Small intestine (tissue), 7 donors: ENCODE results near the gene CAMKMT. TPM values are rescaled to one million over a fixed set of nuclear protein-coding genes. Genes with fewer than 3 reads are reported as not detected.
A peak's percentile ranks its signal among the peaks of the same experiment; 100 is the strongest.

ENCODE experiments used
- DNase-seq, 2 donors: peaks; one replicate each; pipeline versions ENCODE4 v3.0.0 to v3.0.0-alpha.2; 2013
- FAIRE-seq: peaks from 2 replicates; lab custom pipeline; 2012; peaks lifted over from hg19 to GRCh38; lab: Jason Lieb, UNC
- H3K27ac ChIP-seq, 3 donors: one replicate each; pipeline ENCODE4 v1.5.1; 2013; ENCODE audit warnings: low read length in 2 of 3, mild to moderate bottlenecking in 2 of 3, control low read depth in 1 of 3, inconsistent platforms in 1 of 3, low read depth in 1 of 3, moderate library complexity in 1 of 3
- H3K27me3 ChIP-seq, 3 donors: one replicate each; pipeline ENCODE4 v1.6.1; 2013; ENCODE audit warnings: low read length in 3 of 3, inconsistent platforms in 1 of 3; ENCODE audit not compliant: control insufficient read depth in 3 of 3, insufficient read depth in 3 of 3
- H3K36me3 ChIP-seq, 3 donors: one replicate each; pipeline ENCODE4 v1.6.1; 2013; ENCODE audit warnings: low read length in 3 of 3, inconsistent platforms in 1 of 3, low read depth in 1 of 3, mild to moderate bottlenecking in 1 of 3, moderate library complexity in 1 of 3; ENCODE audit not compliant: control insufficient read depth in 3 of 3, insufficient read depth in 2 of 3
- H3K4me1 ChIP-seq, 3 donors: one replicate each; pipeline ENCODE4 v1.6.1; 2013; ENCODE audit warnings: low read length in 2 of 3, inconsistent platforms in 1 of 3, low read depth in 1 of 3, mild to moderate bottlenecking in 1 of 3, moderate library complexity in 1 of 3; ENCODE audit not compliant: control insufficient read depth in 3 of 3, insufficient read depth in 2 of 3
- H3K4me3 ChIP-seq, 3 donors: one replicate each; pipeline ENCODE4 v1.5.1; 2013; ENCODE audit warnings: low read length in 3 of 3, control low read depth in 1 of 3, inconsistent platforms in 1 of 3, low read depth in 1 of 3, mild to moderate bottlenecking in 1 of 3, moderate library complexity in 1 of 3
- H3K9me3 ChIP-seq, 2 donors: one replicate each; pipeline ENCODE4 v1.6.1; 2013; ENCODE audit warnings: low read depth in 1 of 2, low read length in 1 of 2; ENCODE audit not compliant: control insufficient read depth in 2 of 2, insufficient read depth in 1 of 2
- WGBS, 3 donors: extraction: QIAGEN DNeasy Blood & Tissue Kit; methylation state at CpG; one replicate each; pipeline ENCODE4 v1.1.7; 2013; 5-methylcytosine and 5-hydroxymethylcytosine counted together
- polyA plus RNA-seq, 4 donors: library from polyadenylated mRNA; stranded (reverse) in 3 of 4; unstranded in 1 of 4; fragments of 200-250 nt in 3 of 4; fragments of 120-200 nt in 1 of 4; gene quantifications; one replicate each; pipeline versions ENCODE4 v1.2.1 to v1.2.3, GENCODE V29; 2013
- donor health status: healthy with polysubstance abuse.
- donor health status: control.
- donor health status: control.
- donor health status: Bipolar disorder and iron deficiency.
- donor health status: healthy.

CAMKMT gene
- polyA plus RNA-seq, 4 donors = 3.5 to 9.6 (median 6.9) TPM

DNA sequence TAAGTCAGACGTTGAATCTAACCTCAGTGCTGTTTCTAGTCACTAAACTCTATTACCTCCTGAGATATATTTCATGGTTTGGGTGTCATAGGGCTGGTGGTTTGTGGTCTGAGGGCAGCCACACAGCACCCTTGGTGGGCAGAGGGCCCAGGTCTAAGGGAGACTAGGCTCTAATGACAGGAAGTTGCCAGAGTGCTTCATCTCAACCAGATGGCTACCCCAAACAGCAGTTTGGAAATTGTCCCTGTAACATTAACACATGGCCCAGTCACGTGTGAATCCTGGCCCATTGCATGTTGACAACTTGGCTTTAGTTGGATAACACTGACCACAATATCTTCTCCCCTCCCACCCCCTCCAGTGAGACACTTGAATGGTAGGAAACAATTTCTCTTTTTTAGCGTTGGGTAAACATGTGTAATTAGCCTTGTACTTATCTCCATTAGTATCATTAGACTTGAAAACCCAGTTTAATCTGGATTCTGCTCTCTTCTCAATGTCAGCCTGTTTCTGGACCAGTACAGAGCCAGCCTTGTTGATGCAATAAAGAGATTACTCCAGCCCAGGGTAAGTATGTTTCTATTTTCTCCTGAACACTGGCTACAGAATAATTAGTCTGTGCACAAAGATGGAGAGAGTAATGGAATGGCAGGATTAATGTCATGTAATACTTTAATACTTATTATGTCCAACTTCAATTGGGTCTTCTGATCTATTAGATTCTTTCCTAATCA lies 392.0 kb downstream of the CAMKMT start:
- DNase-seq = peak in 1 of 2 donors; percentile 3
- FAIRE-seq = no peak
- WGBS, 3 donors = 41 to 77% (median 70%) methylated on average over 3 of the region's 3 CpGs
- H3K27ac ChIP-seq = no peak overlapping the region
- H3K4me3 ChIP-seq = no peak overlapping the region
- H3K9me3 ChIP-seq = no peaks in the 10 kb centered on the region
- no peaks in the 10 kb centered on the region for H3K4me1 ChIP-seq
- H3K36me3 ChIP-seq = peaks cover 0 to 3% (median 0%) of the 10 kb centered on the region in 3 donors
- H3K27me3 ChIP-seq = no peaks in the 10 kb centered on the region

DNA sequence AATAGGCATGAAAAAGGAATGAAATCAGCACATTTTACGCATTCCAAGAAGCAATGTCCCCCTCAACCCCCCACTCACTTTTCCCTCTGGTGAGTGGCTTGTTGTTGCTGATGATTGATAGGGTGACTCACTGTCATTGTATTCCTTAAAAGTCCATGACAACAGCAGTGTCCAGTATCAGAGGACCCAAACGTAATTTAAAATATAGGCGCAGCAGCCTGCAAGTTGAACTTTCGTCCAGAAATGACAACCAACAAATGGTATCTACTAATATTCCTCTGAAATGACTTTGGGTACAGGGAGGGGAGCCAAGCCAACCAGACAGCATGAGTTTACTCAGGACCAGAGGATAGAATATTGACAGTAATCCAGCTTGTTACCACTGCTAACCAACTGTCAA lies 396.8 kb downstream of the CAMKMT start:
- Histone ChIP-seq H3K27ac (no peak overlapping the region), H3K27me3 (no peaks in the 10 kb centered on the region), H3K4me3 (no peak overlapping the region), H3K4me1 (no peaks in the 10 kb centered on the region), H3K9me3 (no peaks in the 10 kb centered on the region), H3K36me3 (no peaks in the 10 kb centered on the region)
- DNase-seq (no peak), FAIRE-seq (no peak)
- 92 to 95% (median 94%) methylated on average over 4 of the region's 4 CpGs for WGBS, 3 donors

DNA sequence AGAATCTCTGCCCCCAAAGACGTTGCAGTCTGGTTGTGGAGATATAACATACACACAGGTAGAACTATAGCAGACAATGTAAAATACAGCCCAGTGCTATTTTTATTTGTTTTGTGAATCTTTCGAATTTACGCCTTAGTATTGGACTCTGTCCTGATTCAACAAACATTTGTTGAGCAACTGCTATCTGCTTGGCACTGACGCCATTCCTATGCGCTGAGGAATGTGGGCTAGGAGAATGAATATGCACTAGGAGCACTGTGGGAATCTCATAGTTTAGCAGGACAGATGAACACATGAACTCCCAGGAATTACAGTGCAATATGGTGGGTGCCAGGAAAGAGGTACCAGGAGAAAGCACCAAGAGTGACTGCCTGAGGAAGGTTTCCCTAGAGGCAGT lies 398.1 kb downstream of the CAMKMT start:
- Histone ChIP-seq H3K27me3 (no peaks in the 10 kb centered on the region), H3K36me3 (no peaks in the 10 kb centered on the region), H3K4me3 (no peak overlapping the region), H3K4me1 (no peaks in the 10 kb centered on the region), H3K9me3 (no peaks in the 10 kb centered on the region), H3K27ac (no peak overlapping the region)
- WGBS, 3 donors = 87 to 91% (median 89%) methylated on average over 5 of the region's 5 CpGs
- FAIRE-seq (no peak), DNase-seq (no peak)

DNA sequence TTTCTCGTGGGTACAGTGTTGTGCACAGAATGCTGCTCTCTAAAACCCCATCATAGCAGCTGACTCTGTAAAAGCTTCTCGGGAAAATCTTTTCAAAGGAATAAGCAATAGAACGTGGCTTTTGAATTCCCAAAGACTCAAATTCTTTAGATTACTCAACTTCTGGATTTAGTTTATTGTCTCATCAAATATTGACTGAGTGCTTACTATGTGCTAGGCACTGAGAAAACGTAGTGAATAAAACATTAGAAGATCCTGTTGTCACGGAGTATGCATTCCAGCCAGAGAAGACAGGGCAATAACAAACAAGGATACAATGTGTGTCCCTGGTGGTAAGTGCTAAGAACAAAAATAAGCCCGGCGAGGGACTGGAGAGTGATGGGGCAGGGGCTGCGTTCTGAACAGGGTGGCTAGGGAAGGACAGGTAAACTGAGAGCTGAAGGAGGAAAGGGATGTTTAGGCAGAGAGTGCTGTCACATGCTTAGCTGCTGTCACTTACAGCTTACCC lies 401.6 kb downstream of the CAMKMT start:
- Histone ChIP-seq H3K36me3 (no peaks in the 10 kb centered on the region), H3K27ac (no peak overlapping the region), H3K4me3 (no peak overlapping the region), H3K9me3 (no peaks in the 10 kb centered on the region), H3K27me3 (peaks cover 0 to 10% (median 5%) of the 10 kb centered on the region in 3 donors), H3K4me1 (no peaks in the 10 kb centered on the region)
- FAIRE-seq (no peak), DNase-seq (no peak)
- WGBS, 3 donors = 73 to 82% (median 82%) methylated on average over 8 of the region's 8 CpGs

DNA sequence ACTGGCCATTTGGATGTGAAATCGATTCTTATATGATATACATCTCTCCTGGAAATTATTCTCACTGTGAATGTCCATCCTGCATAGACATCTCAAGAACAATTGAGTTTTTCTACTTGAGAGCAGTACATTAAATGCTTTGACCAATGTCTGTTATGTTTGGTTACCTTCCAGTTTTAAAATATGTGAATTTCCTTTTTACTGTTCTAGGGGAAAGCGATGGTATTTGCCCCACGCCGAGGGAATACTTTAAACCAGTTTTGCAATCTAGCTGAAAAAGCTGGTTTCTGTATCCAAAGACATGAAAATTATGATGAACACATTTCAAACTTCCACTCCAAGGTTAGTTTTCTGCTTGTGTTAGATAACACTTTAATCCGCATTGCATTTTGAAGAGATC lies 404.5 kb downstream of the CAMKMT start:
- Histone ChIP-seq H3K4me3 (no peak overlapping the region), H3K9me3 (no peaks in the 10 kb centered on the region), H3K27ac (no peak overlapping the region), H3K4me1 (peaks cover 0 to under 1% (median 0%) of the 10 kb centered on the region in 3 donors), H3K36me3 (no peaks in the 10 kb centered on the region), H3K27me3 (peaks cover 0 to 17% (median 5%) of the 10 kb centered on the region in 3 donors)
- WGBS, 3 donors = 92 to 97% (median 94%) methylated on average over 5 of the region's 5 CpGs
- DNase-seq = no peak
- no peak for FAIRE-seq

DNA sequence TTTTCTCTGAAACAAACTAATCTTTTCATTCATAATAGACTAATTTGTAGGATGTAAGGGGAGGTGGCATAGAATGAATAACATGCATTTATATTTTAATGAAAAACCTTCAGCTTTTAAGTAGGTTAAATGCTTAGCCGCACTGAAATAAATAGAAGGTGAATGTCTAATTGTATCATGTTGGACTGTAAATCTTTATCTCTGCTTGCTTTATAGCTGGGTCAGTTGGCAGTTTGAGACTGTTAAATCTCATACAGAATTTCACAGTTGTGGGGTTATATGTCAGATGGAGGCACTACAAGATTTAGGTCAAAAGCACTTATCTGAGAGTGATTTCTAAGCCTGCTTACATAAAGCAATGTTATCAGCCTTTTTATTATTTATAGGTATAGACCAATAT lies 405.0 kb downstream of the CAMKMT start:
- Histone ChIP-seq H3K9me3 (no peaks in the 10 kb centered on the region), H3K4me3 (no peak overlapping the region), H3K27ac (no peak overlapping the region), H3K27me3 (peaks cover 0 to 17% (median 5%) of the 10 kb centered on the region in 3 donors), H3K36me3 (no peaks in the 10 kb centered on the region), H3K4me1 (peaks cover 0 to 3% (median 0%) of the 10 kb centered on the region in 3 donors)
- WGBS, 3 donors = 90 to 100% (median 96%) methylated on average over 1 of the region's 1 CpG
- FAIRE-seq = no peak
- DNase-seq = no peak

DNA sequence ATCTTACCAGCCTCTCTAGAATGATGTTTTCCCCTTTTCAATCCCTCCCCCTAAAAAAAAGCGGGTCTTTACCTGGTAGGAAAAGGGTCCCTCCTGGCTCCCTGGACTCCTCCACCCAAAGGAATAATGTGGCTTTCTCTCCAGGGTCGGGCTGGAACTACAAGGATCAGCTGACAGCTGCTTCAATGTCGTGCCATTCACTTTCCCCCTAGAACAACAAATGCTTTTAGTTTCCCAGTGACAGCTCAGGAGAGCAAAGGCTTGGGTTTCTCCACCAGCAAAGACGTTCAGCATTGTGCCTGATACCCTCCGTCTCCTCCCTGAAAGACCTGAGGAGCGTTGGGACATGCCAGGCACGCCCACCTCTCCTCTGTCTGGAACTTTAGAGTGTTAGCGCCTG lies 405.9 kb downstream of the CAMKMT start:
- 89 to 90% (median 89%) methylated on average over 8 of the region's 8 CpGs for WGBS, 3 donors
- Histone ChIP-seq H3K27ac (no peak overlapping the region), H3K4me1 (peaks cover 0 to 3% (median 0%) of the 10 kb centered on the region in 3 donors), H3K27me3 (peaks cover 0 to 17% (median 5%) of the 10 kb centered on the region in 3 donors), H3K36me3 (no peaks in the 10 kb centered on the region), H3K4me3 (no peak overlapping the region), H3K9me3 (no peaks in the 10 kb centered on the region)
- no peak for FAIRE-seq
- no peak for DNase-seq

DNA sequence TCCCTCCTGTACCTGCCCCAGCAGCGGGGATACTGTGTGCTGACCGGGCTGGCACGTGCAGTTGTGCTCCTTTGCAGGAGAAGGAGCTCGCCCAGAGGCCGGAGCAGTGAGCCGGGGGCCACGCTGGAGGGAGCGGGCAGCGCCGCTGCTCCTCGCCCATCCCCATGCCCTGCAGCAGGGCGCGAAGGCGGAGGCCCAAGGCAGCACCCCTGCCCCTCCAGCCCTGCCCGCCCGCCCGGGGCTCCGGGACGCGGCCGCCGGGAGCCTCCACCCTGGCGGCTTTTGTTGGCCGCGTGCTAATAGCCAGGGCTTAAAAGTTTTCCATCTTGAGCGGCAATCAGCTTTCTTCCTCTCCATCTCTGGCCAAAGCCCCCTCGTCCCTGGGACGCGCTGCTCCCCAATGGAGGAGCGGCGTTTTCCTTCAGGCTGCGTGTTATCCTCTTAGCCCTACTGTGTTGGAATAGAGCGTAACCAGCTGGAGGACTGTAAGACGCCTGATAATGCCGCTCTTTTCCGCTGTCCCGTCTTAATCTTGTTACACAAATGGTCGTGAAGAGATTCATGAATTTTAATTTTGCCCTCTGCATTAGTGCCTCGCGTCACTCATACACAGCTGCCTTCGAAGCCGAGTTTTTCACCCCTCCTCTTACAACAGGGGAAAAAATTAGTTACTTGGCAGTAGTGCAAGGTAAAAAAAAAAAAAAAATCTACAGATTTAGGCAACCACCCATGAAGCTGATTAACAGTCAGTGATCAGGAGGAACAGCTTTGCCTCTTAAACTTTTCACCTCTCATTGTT lies 406.9 kb downstream of the CAMKMT start:
- no peak overlapping the region for H3K27ac ChIP-seq
- no peak overlapping the region for H3K4me3 ChIP-seq
- H3K36me3 ChIP-seq = no peaks in the 10 kb centered on the region
- H3K9me3 ChIP-seq = no peaks in the 10 kb centered on the region
- H3K27me3 ChIP-seq = peaks cover 0 to 17% (median 5%) of the 10 kb centered on the region in 3 donors
- 38 to 79% (median 78%) methylated on average over 40 to 42 of the region's 42 CpGs for WGBS, 3 donors
- FAIRE-seq = no peak
- DNase-seq = no peak
- peaks cover 0 to 3% (median 0%) of the 10 kb centered on the region in 3 donors for H3K4me1 ChIP-seq
